Measurements from ENCODE around the gene PLEKHN1. TPM values are rescaled to one million over a fixed set of nuclear protein-coding genes. Genes with fewer than 3 reads are reported as not detected.

PLEKHN1 gene
- polyA plus RNA-seq, 1 of the 3 experiments (the other 2 are of a cell fraction), result not detected

- Histone ChIP-seq H4K20me1 (ENCODE audit: insufficient read depth) (no peaks in the 10 kb centered on the region), H3K4me2 (no peak overlapping the region), H3K36me3 (replicated peaks in 1 of 2; ENCODE audit: control insufficient read depth in 1 of 2, insufficient read depth in 2 of 2, low read length in 1 of 2) (peaks cover 0 to 14% of the 10 kb centered on the region in 2 experiments), H3K4me1 (ENCODE audit: control insufficient read depth in 1 of 2, insufficient read depth in 2 of 2, low read depth in 1 of 2, low read length in 1 of 2) (peaks cover 0 to 7% of the 10 kb centered on the region in 2 experiments; a peak in 1 of 4 replicates), H3K27me3 (ENCODE audit: insufficient read depth) (no peaks in the 10 kb centered on the region), H3K79me2 (ENCODE audit: insufficient read depth) (peaks cover 1% of the 10 kb centered on the region), H2AFZ (ENCODE audit: low read depth) (no peak overlapping the region), H3K9me3 (no peaks in the 10 kb centered on the region), H3F3A (replicated peaks; ENCODE audit: insufficient read depth) (no peaks in the 10 kb centered on the region), H3K4me3 (ENCODE audit: low read depth in 2 of 2, low read length in 1 of 2) (no peak overlapping the region), H3K9ac (no peak overlapping the region), H3K27ac (ENCODE audit: low read depth in 2 of 2, low read length in 1 of 2) (no peak overlapping the region), H3K9me2 (no peaks in the 10 kb centered on the region)
- 96% methylated on average over 41 of the region's 47 CpGs for WGBS (ENCODE audit: low lambda C conversion rate)
- TF ChIP-seq, protein P1, sequence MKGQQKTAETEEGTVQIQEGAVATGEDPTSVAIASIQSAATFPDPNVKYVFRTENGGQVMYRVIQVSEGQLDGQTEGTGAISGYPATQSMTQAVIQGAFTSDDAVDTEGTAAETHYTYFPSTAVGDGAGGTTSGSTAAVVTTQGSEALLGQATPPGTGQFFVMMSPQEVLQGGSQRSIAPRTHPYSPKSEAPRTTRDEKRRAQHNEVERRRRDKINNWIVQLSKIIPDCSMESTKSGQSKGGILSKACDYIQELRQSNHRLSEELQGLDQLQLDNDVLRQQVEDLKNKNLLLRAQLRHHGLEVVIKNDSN (IDR thresholded peaks at IDR 0.05; ENCODE audit: borderline replicate concordance, low read depth), result no peak
- TF ChIP-seq SIN3A (IDR thresholded peaks at IDR 0.05; ENCODE audit: borderline replicate concordance, low read depth, low read length) (no peak), RFX5 (IDR thresholded peaks at IDR 0.05; ENCODE audit: low read length) (no peak), GABPA (IDR thresholded peaks at IDR 0.05; ENCODE audit: low read depth) (no peak), EP300 (IDR thresholded peaks at IDR 0.05; ENCODE audit: borderline replicate concordance in 1 of 2, low read depth in 1 of 2, low read length in 1 of 2) (no peak), GATA2 (CRISPR knock-in tag; IDR thresholded peaks at IDR 0.05) (no peak), ZBTB33 (IDR thresholded peaks at IDR 0.05; ENCODE audit: borderline replicate concordance, low read depth) (no peak), ELF1 (IDR thresholded peaks at IDR 0.05) (no peak)
- no peak for DNase-seq
- CTCF ChIA-PET, result interaction anchor here (1.2 to 2.3 kb wide), 3 partner anchors 12 to 59 kb away, joined by 3 to 8 read pairs (median 3); no protein-coding TSS in a partner anchor
- POLR2A ChIA-PET, result no interaction called here
These were observed 2.3 kb upstream of the PLEKHN1 start for GRCh38 chr1:963746-964525.

GRCh38 chr1:964691-965525 lies 1.4 kb upstream of the PLEKHN1 start:
- POLR2A ChIA-PET, result no interaction called here
- Histone ChIP-seq H3K9ac (no peak overlapping the region), H3K9me3 (no peaks in the 10 kb centered on the region), H3K4me3 (ENCODE audit: low read depth in 2 of 2, low read length in 1 of 2) (no peak overlapping the region), H3K27ac (ENCODE audit: low read depth in 2 of 2, low read length in 1 of 2) (no peak overlapping the region), H3K4me1 (ENCODE audit: control insufficient read depth in 1 of 2, insufficient read depth in 2 of 2, low read depth in 1 of 2, low read length in 1 of 2) (peaks cover 0 to 7% of the 10 kb centered on the region in 2 experiments; a peak in 1 of 4 replicates), H2AFZ (ENCODE audit: low read depth) (no peak overlapping the region), H3K27me3 (ENCODE audit: insufficient read depth) (no peaks in the 10 kb centered on the region), H3K9me2 (no peaks in the 10 kb centered on the region), H3K4me2 (no peak overlapping the region), H4K20me1 (ENCODE audit: insufficient read depth) (no peaks in the 10 kb centered on the region), H3F3A (replicated peaks; ENCODE audit: insufficient read depth) (no peaks in the 10 kb centered on the region), H3K79me2 (ENCODE audit: insufficient read depth) (no peaks in the 10 kb centered on the region), H3K36me3 (replicated peaks in 1 of 2; ENCODE audit: control insufficient read depth in 1 of 2, insufficient read depth in 2 of 2, low read length in 1 of 2) (peaks cover 0 to 14% of the 10 kb centered on the region in 2 experiments)
- TF ChIP-seq MEF2A (IDR thresholded peaks at IDR 0.05; ENCODE audit: borderline replicate concordance, low read depth), result no peak
- no peak for TF ChIP-seq TEAD4 (IDR thresholded peaks at IDR 0.05; ENCODE audit: borderline replicate concordance, insufficient read depth)
- no peak for TF ChIP-seq SIN3A (IDR thresholded peaks at IDR 0.05; ENCODE audit: borderline replicate concordance, low read depth, low read length)
- no peak for TF ChIP-seq RXRA (IDR thresholded peaks at IDR 0.05; ENCODE audit: borderline replicate concordance, low read depth)
- no peak for TF ChIP-seq FOXM1 (IDR thresholded peaks at IDR 0.05; ENCODE audit: low read depth)
- no peak for TF ChIP-seq EZH2phosphoT487 (IDR thresholded peaks at IDR 0.05; ENCODE audit: borderline replicate concordance, low read depth)
- TF ChIP-seq MXI1 (IDR thresholded peaks at IDR 0.05; ENCODE audit: low read depth, low read length), result no peak
- TF ChIP-seq NRF1 (IDR thresholded peaks at IDR 0.05; ENCODE audit: low read depth, low read length), result no peak
- TF ChIP-seq, protein P1 (IDR thresholded peaks at IDR 0.05; ENCODE audit: borderline replicate concordance, low read depth), result no peak
- no peak for TF ChIP-seq REST (IDR thresholded peaks at IDR 0.05; ENCODE audit: low read depth, low read length)
- no peak for DNase-seq
- WGBS (ENCODE audit: low lambda C conversion rate), result 97% methylated on average over 32 of the region's 51 CpGs
- CTCF ChIA-PET, result interaction anchor here (1.0 to 2.3 kb wide), 2 partner anchors 11 to 20 kb away, joined by 3 to 8 read pairs; no protein-coding TSS in a partner anchor

All from SK-N-SH (cell line).